HL-60 (cell line): ENCODE measurements around the gene TIFAB.

Experiments
- DNase-seq, 2 experiments: peaks; one replicate each; pipeline ENCODE4 v3.0.0-alpha.2; 2010 to 2020; ENCODE audit warnings: low read depth in 1 of 2, low spot score in 1 of 2
- H3K27ac ChIP-seq: fragments of 250-450 bp; sonication (Bioruptor Pico); replicated peaks from 2 replicates; pipeline ENCODE4 v1.5.1; 2020; ENCODE audit warnings: mild to moderate bottlenecking, moderate library complexity
- H3K27me3 ChIP-seq: fragments of 250-450 bp; sonication (Bioruptor Pico); 2 replicates; pipeline ENCODE4 v1.5.1; 2021; ENCODE audit warnings: mild to moderate bottlenecking, moderate library complexity; ENCODE audit not compliant: insufficient read depth, poor library complexity, severe bottlenecking
- H3K4me3 ChIP-seq: replicated peaks from 2 replicates; pipeline ENCODE4 v1.5.1; 2011; ENCODE audit warnings: mild to moderate bottlenecking, control low read depth, low read length; ENCODE audit not compliant: insufficient read depth
- GABPA ChIP-seq: IDR thresholded peaks from 2 replicates; pipeline ENCODE4 v1.6.1; 2012; ENCODE audit warnings: low read depth
- POLR2AphosphoS5 ChIP-seq: IDR thresholded peaks from 2 replicates; pipeline ENCODE4 v1.6.1; 2012; ENCODE audit warnings: low read depth
- SPI1 ChIP-seq: IDR thresholded peaks from 2 replicates; pipeline ENCODE4 v1.6.1; 2012; ENCODE audit warnings: low read depth, mild to moderate bottlenecking, borderline replicate concordance
- TF ChIP-seq, protein P1 (sequence below): IDR thresholded peaks from one replicate; pipeline ENCODE4 v1.5.1; 2011; ENCODE audit warnings: low read length, control low read depth, inconsistent platforms; ENCODE audit not compliant: insufficient read depth
- TF ChIP-seq, protein P2 (sequence below): IDR thresholded peaks from 2 replicates; pipeline ENCODE4 v1.6.1; 2012; ENCODE audit warnings: low read depth; ENCODE audit not compliant: insufficient replicate concordance

Gene TIFAB

DNA sequence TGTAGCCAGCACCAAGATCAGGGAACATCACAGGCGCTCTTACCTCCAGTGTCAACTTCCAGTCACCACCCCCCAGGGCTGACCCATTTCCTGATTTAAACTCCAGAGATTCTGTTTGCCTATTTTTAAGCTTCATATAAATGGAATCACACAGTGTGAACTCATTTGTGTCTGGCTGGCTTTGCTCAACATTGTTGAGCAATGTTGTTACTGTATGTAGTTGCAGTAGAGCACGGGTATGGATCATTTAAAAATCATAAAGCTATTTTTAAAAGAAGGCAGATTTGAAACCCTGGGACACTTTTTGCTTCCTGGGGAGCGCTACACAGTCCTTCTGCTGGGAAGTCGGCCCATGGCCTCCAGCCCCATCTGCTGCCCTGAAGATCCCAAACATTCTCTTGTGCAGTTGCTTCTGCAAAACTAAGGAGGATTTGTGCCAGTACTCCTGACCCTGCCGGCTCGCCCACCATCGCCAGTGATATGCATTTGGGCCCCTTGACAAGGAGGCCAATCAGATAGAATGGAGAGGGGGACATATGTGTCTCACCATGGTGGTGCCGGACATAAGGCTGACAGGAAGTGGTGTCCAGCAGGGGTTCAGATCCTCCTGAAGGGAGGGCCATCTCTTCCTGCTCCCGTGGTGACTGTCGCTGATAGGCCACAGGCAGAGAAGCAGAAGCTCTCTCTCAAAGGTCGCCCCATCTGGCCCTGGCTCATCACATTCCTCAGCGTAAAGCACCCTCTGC is 18.3 kb downstream of the TIFAB start:
- H3K4me3 ChIP-seq, result no peak overlapping the region
- DNase-seq, result no peak
- H3K27ac ChIP-seq, result peak overlapping the region; percentile 19
- TF ChIP-seq, protein P1, sequence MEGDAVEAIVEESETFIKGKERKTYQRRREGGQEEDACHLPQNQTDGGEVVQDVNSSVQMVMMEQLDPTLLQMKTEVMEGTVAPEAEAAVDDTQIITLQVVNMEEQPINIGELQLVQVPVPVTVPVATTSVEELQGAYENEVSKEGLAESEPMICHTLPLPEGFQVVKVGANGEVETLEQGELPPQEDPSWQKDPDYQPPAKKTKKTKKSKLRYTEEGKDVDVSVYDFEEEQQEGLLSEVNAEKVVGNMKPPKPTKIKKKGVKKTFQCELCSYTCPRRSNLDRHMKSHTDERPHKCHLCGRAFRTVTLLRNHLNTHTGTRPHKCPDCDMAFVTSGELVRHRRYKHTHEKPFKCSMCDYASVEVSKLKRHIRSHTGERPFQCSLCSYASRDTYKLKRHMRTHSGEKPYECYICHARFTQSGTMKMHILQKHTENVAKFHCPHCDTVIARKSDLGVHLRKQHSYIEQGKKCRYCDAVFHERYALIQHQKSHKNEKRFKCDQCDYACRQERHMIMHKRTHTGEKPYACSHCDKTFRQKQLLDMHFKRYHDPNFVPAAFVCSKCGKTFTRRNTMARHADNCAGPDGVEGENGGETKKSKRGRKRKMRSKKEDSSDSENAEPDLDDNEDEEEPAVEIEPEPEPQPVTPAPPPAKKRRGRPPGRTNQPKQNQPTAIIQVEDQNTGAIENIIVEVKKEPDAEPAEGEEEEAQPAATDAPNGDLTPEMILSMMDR, result no peak
- TF ChIP-seq GABPA (no peak), SPI1 (no peak), POLR2AphosphoS5 (no peak)
- TF ChIP-seq, protein P2, sequence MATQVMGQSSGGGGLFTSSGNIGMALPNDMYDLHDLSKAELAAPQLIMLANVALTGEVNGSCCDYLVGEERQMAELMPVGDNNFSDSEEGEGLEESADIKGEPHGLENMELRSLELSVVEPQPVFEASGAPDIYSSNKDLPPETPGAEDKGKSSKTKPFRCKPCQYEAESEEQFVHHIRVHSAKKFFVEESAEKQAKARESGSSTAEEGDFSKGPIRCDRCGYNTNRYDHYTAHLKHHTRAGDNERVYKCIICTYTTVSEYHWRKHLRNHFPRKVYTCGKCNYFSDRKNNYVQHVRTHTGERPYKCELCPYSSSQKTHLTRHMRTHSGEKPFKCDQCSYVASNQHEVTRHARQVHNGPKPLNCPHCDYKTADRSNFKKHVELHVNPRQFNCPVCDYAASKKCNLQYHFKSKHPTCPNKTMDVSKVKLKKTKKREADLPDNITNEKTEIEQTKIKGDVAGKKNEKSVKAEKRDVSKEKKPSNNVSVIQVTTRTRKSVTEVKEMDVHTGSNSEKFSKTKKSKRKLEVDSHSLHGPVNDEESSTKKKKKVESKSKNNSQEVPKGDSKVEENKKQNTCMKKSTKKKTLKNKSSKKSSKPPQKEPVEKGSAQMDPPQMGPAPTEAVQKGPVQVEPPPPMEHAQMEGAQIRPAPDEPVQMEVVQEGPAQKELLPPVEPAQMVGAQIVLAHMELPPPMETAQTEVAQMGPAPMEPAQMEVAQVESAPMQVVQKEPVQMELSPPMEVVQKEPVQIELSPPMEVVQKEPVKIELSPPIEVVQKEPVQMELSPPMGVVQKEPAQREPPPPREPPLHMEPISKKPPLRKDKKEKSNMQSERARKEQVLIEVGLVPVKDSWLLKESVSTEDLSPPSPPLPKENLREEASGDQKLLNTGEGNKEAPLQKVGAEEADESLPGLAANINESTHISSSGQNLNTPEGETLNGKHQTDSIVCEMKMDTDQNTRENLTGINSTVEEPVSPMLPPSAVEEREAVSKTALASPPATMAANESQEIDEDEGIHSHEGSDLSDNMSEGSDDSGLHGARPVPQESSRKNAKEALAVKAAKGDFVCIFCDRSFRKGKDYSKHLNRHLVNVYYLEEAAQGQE, result no peak
- H3K27me3 ChIP-seq, result no peaks in the 10 kb centered on the region

GRCh38 chr5:135432113-135432512 is 20.0 kb downstream of the TIFAB start:
- DNase-seq, result no peak
- TF ChIP-seq, protein P2, result no peak
- TF ChIP-seq, protein P1, result no peak
- TF ChIP-seq GABPA, result no peak
- no peak for TF ChIP-seq SPI1
- no peak for TF ChIP-seq POLR2AphosphoS5

DNA sequence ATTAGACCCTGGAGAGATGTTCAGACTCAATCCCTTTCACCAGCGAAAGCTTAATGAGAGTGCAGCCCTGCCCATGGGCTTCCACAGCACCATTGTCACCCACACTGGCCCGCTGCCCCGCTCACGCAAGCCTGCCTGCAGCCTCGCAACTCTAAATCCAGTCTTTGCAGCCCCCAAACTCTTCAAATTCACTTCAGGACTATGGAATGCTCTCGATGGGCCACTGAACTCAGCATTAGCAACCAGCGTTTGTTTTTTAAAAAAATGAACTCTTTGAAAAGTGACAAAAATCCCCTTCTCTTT is 22.1 kb downstream of the TIFAB start:
- TF ChIP-seq, protein P2, result no peak
- no peak for TF ChIP-seq GABPA
- TF ChIP-seq, protein P1, result no peak
- no peak for TF ChIP-seq SPI1
- no peak for TF ChIP-seq POLR2AphosphoS5
- no peak overlapping the region for H3K27ac ChIP-seq

More at GRCh38 chr5:135432113-135432512, 20.0 kb downstream of the TIFAB start:
- no peaks in the 10 kb centered on the region for H3K27me3 ChIP-seq
- no peak overlapping the region for H3K4me3 ChIP-seq
- no peak overlapping the region for H3K27ac ChIP-seq

More for the DNA sequence above, 22.1 kb downstream of the TIFAB start:
- H3K27me3 ChIP-seq, result no peaks in the 10 kb centered on the region
- no peak overlapping the region for H3K4me3 ChIP-seq
- no peak for DNase-seq
